VCaP (cell line): ENCODE measurements around the gene AKAP8L.
A peak's percentile ranks its signal among the peaks of the same experiment; 100 is the strongest.

Experiments
- H3K27ac ChIP-seq: fragments of 450-650 bp; 2 replicates; pipeline ENCODE4 v1.5.1; 2017
- CTCF ChIP-seq: fragments of 450-650 bp; conservative IDR thresholded peaks from 2 replicates; pipeline ENCODE4 v1.5.1; 2017; ENCODE audit warnings: mild to moderate bottlenecking, moderate library complexity

The AKAP8L gene

GRCh38 chr19:15436012-15436825 lies 17.4 kb upstream of the AKAP8L start:
- no peak overlapping the region for H3K27ac ChIP-seq
- no peak for TF ChIP-seq CTCF

- no peak for TF ChIP-seq CTCF
- peak overlapping the region; percentile 85 for H3K27ac ChIP-seq
These were observed 14.8 kb upstream of the AKAP8L start for GRCh38 chr19:15433519-15434069.

GRCh38 chr19:15432629-15433518 lies 14.1 kb upstream of the AKAP8L start:
- TF ChIP-seq CTCF: no peak
- H3K27ac ChIP-seq: peak overlapping the region; percentile 85

- TF ChIP-seq CTCF: no peak
- peak overlapping the region; percentile 85 for H3K27ac ChIP-seq
These were observed 13.3 kb upstream of the AKAP8L start for GRCh38 chr19:15432018-15432494.

- no peak for TF ChIP-seq CTCF
- H3K27ac ChIP-seq: peak overlapping the region; percentile 85
These were observed 12.7 kb upstream of the AKAP8L start for GRCh38 chr19:15431396-15432017.

GRCh38 chr19:15430526-15431120 lies 11.8 kb upstream of the AKAP8L start:
- H3K27ac ChIP-seq: peak overlapping the region; percentile 85; the same call in 1 of the 2 replicates
- TF ChIP-seq CTCF: no peak
